ENCODE results near the gene CLDN19.

CLDN19 gene

GRCh38 chr1:42739753-42740700 is at the start of gene CLDN19:
TSS of gene CLDN19 (minus strand) at chr1:42740236. CDS start at chr1:42740063, 173 bp downstream.
- no peak for DNase-seq (ENCODE audit: low read depth in 3 of 3, low spot score in 1 of 3)

- no peak for DNase-seq (ENCODE audit: low read depth in 3 of 3, low spot score in 1 of 3)
Observed at GRCh38 chr1:42788021-42788420, 48.0 kb upstream of the CLDN19 start.

GRCh38 chr1:42786097-42786496 is 46.1 kb upstream of the CLDN19 start:
- DNase-seq (ENCODE audit: low read depth in 3 of 3, low spot score in 1 of 3), result no peak

- DNase-seq (ENCODE audit: low read depth in 3 of 3, low spot score in 1 of 3), result peak in 2 of 3 donors; percentile 12 to 24
Observed at GRCh38 chr1:42784946-42785693, 45.1 kb upstream of the CLDN19 start, which contains the start of gene TMEM269. TSS of gene TMEM269 (plus strand) at chr1:42784991. CDS start at chr1:42789894, 4,903 bp downstream.

- DNase-seq (ENCODE audit: low read depth in 3 of 3, low spot score in 1 of 3), result no peak
Observed at GRCh38 chr1:42784547-42784945, 44.5 kb upstream of the CLDN19 start.

GRCh38 chr1:42783092-42783491 is 43.1 kb upstream of the CLDN19 start:
- no peak for DNase-seq (ENCODE audit: low read depth in 3 of 3, low spot score in 1 of 3)

- no peak for DNase-seq (ENCODE audit: low read depth in 3 of 3, low spot score in 1 of 3)
Observed at GRCh38 chr1:42780176-42780575, 40.1 kb upstream of the CLDN19 start.

- no peak for DNase-seq (ENCODE audit: low read depth in 3 of 3, low spot score in 1 of 3)
Observed at GRCh38 chr1:42779725-42780124, 39.7 kb upstream of the CLDN19 start.

- DNase-seq (ENCODE audit: low read depth in 3 of 3, low spot score in 1 of 3), result no peak
Observed at GRCh38 chr1:42777852-42778251, 37.8 kb upstream of the CLDN19 start.

- no peak for DNase-seq (ENCODE audit: low read depth in 3 of 3, low spot score in 1 of 3)
Observed at GRCh38 chr1:42776502-42776901, 36.5 kb upstream of the CLDN19 start.

GRCh38 chr1:42774928-42775526 is 35.0 kb upstream of the CLDN19 start:
- no peak for DNase-seq (ENCODE audit: low read depth in 3 of 3, low spot score in 1 of 3)

GRCh38 chr1:42773420-42773819 is 33.4 kb upstream of the CLDN19 start:
- no peak for DNase-seq (ENCODE audit: low read depth in 3 of 3, low spot score in 1 of 3)

GRCh38 chr1:42769811-42770210 is 29.8 kb upstream of the CLDN19 start:
- DNase-seq (ENCODE audit: low read depth in 3 of 3, low spot score in 1 of 3), result no peak

GRCh38 chr1:42768172-42768571 is 28.1 kb upstream of the CLDN19 start:
- no peak for DNase-seq (ENCODE audit: low read depth in 3 of 3, low spot score in 1 of 3)

GRCh38 chr1:42767510-42768000 is 27.5 kb upstream of the CLDN19 start:
- no peak for DNase-seq (ENCODE audit: low read depth in 3 of 3, low spot score in 1 of 3)

GRCh38 chr1:42766741-42767509 is 26.9 kb upstream of the CLDN19 start, which contains the start of the genes C1orf50 and P3H1:
TSS of gene C1orf50 (plus strand) at chr1:42767249. CDS start at chr1:42767312, 63 bp downstream.
TSS of gene P3H1 (minus strand) at chr1:42767028. CDS start at chr1:42766971, 57 bp downstream.
- peak; percentile 98 to 99 (median 99) for DNase-seq (ENCODE audit: low read depth in 3 of 3, low spot score in 1 of 3)

- peak in 1 of 3 donors; percentile 44 for DNase-seq (ENCODE audit: low read depth in 3 of 3, low spot score in 1 of 3)
Observed at GRCh38 chr1:42765832-42766740, 26.1 kb upstream of the CLDN19 start.

- no peak for DNase-seq (ENCODE audit: low read depth in 3 of 3, low spot score in 1 of 3)
Observed at GRCh38 chr1:42765269-42765668, 25.2 kb upstream of the CLDN19 start.

- no peak for DNase-seq (ENCODE audit: low read depth in 3 of 3, low spot score in 1 of 3)
Observed at GRCh38 chr1:42762269-42762668, 22.2 kb upstream of the CLDN19 start.

All from stimulated activated CD4-positive, alpha-beta T cell treated with anti-CD3 and anti-CD28 coated beads, TNF-alpha, amount 100 ng/mL, for 1 hour (primary cell).